LNCaP clone FGC (cell line): ENCODE measurements around the gene TNFRSF25.

Source experiments
- DNase-seq: peaks from one replicate; pipeline ENCODE4 v3.0.0-alpha.2; 2011; ENCODE audit warnings: low read depth
- H3K4me3 ChIP-seq: 2 replicates; pipeline ENCODE4 v1.5.1; 2011; ENCODE audit warnings: mild to moderate bottlenecking, low read depth, low read length, control low read depth
- CTCF ChIP-seq: IDR thresholded peaks from 2 replicates; pipeline ENCODE4 v1.5.1; 2012; ENCODE audit warnings: mild to moderate bottlenecking; ENCODE audit not compliant: control insufficient read depth, insufficient read depth; ENCODE audit errors: extremely low read depth

TNFRSF25 gene

GRCh38 chr1:6427441-6428390, 38.3 kb downstream of the TNFRSF25 start:
- TF ChIP-seq CTCF = no peak
- peak; percentile 55 for DNase-seq
- no peak overlapping the region for H3K4me3 ChIP-seq

GRCh38 chr1:6426972-6427350, 39.0 kb downstream of the TNFRSF25 start:
- H3K4me3 ChIP-seq = no peak overlapping the region
- no peak for TF ChIP-seq CTCF
- no peak for DNase-seq

- no peak for TF ChIP-seq CTCF
- H3K4me3 ChIP-seq = no peak overlapping the region
- no peak for DNase-seq
These were observed 39.5 kb downstream of the TNFRSF25 start for GRCh38 chr1:6426277-6426971.

GRCh38 chr1:6425658-6426057, 40.3 kb downstream of the TNFRSF25 start:
- DNase-seq = no peak
- H3K4me3 ChIP-seq = no peak overlapping the region
- TF ChIP-seq CTCF = no peak

- DNase-seq = no peak
- TF ChIP-seq CTCF = no peak
- no peak within 1 kb of the TSS for H3K4me3 ChIP-seq
These were observed 41.1 kb downstream of the TNFRSF25 start, which contains the start of gene ESPN for GRCh38 chr1:6424619-6425593. Gene ESPN, plus strand, starts transcription at chr1:6424776. Its CDS starts 180 bp downstream, at chr1:6424956.

GRCh38 chr1:6424000-6424565, 41.9 kb downstream of the TNFRSF25 start:
- no peak for DNase-seq
- H3K4me3 ChIP-seq = no peak overlapping the region
- no peak for TF ChIP-seq CTCF
